HepG2 (cell line): ENCODE measurements around the gene RREB1. TPM values are rescaled to one million over a fixed set of nuclear protein-coding genes. Genes with fewer than 3 reads are reported as not detected.

Experiments
- ATF7 ChIP-seq, 2 experiments: fragments of 450-650 bp in 1 of 2; sonication (generic) in 1 of 2; formaldehyde crosslinking in 1 of 2; IDR thresholded peaks; 2 replicates each; pipeline versions ENCODE4 v1.4.0 to v1.6.1; 2016 to 2020; ENCODE audit warnings: antibody characterized with exemption in 1 of 2, mild to moderate bottlenecking in 1 of 2, missing genetic modification reagents in 1 of 2
- FOXK2 ChIP-seq: fragments of 450-650 bp; IDR thresholded peaks from 2 replicates; pipeline ENCODE4 v1.6.1; 2016
- FOXP4 ChIP-seq: sonication (generic); formaldehyde crosslinking; IDR thresholded peaks from 2 replicates; pipeline ENCODE4 v1.4.0; 2020; ENCODE audit warnings: missing genetic modification reagents
- GABPB1 ChIP-seq: IDR thresholded peaks from 2 replicates; pipeline ENCODE4 v1.6.1; 2016; ENCODE audit warnings: mild to moderate bottlenecking, missing genetic modification reagents, moderate library complexity, missing compliant biosample characterization
- HNF1B ChIP-seq: sonication (generic); formaldehyde crosslinking; IDR thresholded peaks from 2 replicates; pipeline ENCODE4 v1.5.1; 2020; ENCODE audit warnings: mild to moderate bottlenecking, moderate library complexity, missing genetic modification reagents
- NCOR1 ChIP-seq: fragments of 200-600 bp; sonication (generic); IDR thresholded peaks from 2 replicates; pipeline ENCODE4 v1.7.0; 2017; ENCODE audit warnings: antibody characterized with exemption, low read length, borderline replicate concordance
- NONO ChIP-seq, 2 experiments: fragments of 450-650 bp in 1 of 2; sonication (generic) in 1 of 2; formaldehyde crosslinking in 1 of 2; IDR thresholded peaks in 1 of 2; conservative IDR thresholded peaks in 1 of 2; 2 replicates each; pipeline versions ENCODE4 v1.6.1 to v1.8.0; 2017 to 2022; ENCODE audit warnings: mild to moderate bottlenecking in 1 of 2, missing genetic modification reagents in 1 of 2, moderate library complexity in 1 of 2
- RORA ChIP-seq: sonication (generic); formaldehyde crosslinking; IDR thresholded peaks from 2 replicates; pipeline ENCODE4 v1.5.0; 2020; ENCODE audit warnings: mild to moderate bottlenecking, missing genetic modification reagents, moderate library complexity
- TFAP4 ChIP-seq: sonication (generic); IDR thresholded peaks from 2 replicates; pipeline ENCODE4 v1.6.1; 2016; ENCODE audit warnings: low read depth, borderline replicate concordance
- TSC22D2 ChIP-seq: sonication (generic); formaldehyde crosslinking; IDR thresholded peaks from 2 replicates; pipeline ENCODE4 v1.5.1; 2020; ENCODE audit warnings: missing genetic modification reagents, mild to moderate bottlenecking, borderline replicate concordance
- ZC3H4 ChIP-seq: sonication (generic); formaldehyde crosslinking; IDR thresholded peaks from 2 replicates; pipeline ENCODE4 v1.4.0; 2020; ENCODE audit warnings: missing genetic modification reagents, borderline replicate concordance
- ZNF142 ChIP-seq: sonication (generic); formaldehyde crosslinking; IDR thresholded peaks from 2 replicates; pipeline ENCODE4 v1.4.0; 2020; ENCODE audit warnings: missing genetic modification reagents
- ZNF180 ChIP-seq: sonication (generic); formaldehyde crosslinking; IDR thresholded peaks from 2 replicates; pipeline ENCODE4 v1.4.0; 2020; ENCODE audit warnings: low read depth, missing genetic modification reagents, borderline replicate concordance
- ZNF264 ChIP-seq: sonication (generic); formaldehyde crosslinking; IDR thresholded peaks from 2 replicates; pipeline ENCODE4 v1.4.0; 2020; ENCODE audit warnings: missing genetic modification reagents
- ZNF33A ChIP-seq: sonication (generic); formaldehyde crosslinking; IDR thresholded peaks from 2 replicates; pipeline ENCODE4 v1.5.1; 2020; ENCODE audit warnings: missing genetic modification reagents, mild to moderate bottlenecking, moderate library complexity, borderline replicate concordance
- ZNF430 ChIP-seq: sonication (generic); formaldehyde crosslinking; IDR thresholded peaks from 2 replicates; pipeline ENCODE4 v1.9.0; 2021; ENCODE audit warnings: mild to moderate bottlenecking, missing genetic modification reagents
- ZNF788 ChIP-seq: sonication (generic); formaldehyde crosslinking; IDR thresholded peaks from 2 replicates; pipeline ENCODE4 v1.5.0; 2020; ENCODE audit warnings: mild to moderate bottlenecking, missing genetic modification reagents, borderline replicate concordance
- ZSCAN9 ChIP-seq: IDR thresholded peaks from 2 replicates; pipeline ENCODE4 v1.6.1; 2016; ENCODE audit warnings: borderline replicate concordance
- polyA plus RNA-seq, 8 experiments: library from polyadenylated mRNA; depleted of rRNA in 3 of 8; stranded (reverse) in 7 of 8; unstranded in 1 of 8; fragments of >200 nt; fragmentation: Illumina TruSeq in 4 of 8; extraction: Trizol in 4 of 8; gene quantifications; 2 replicates each; pipeline versions ENCODE4 v1.2.1 to v1.2.3, GENCODE V29; 2011 to 2016; ENCODE audit warnings: low read depth in 4 of 8, missing spikeins in 1 of 8, mixed read lengths in 1 of 8; ENCODE audit not compliant: insufficient read depth in 1 of 8
- total RNA-seq, 5 experiments: library from RNA; depleted of rRNA; stranded (reverse); fragments of >200 nt; fragmentation: Illumina TruSeq; extraction: Trizol; gene quantifications; 2 replicates each; pipeline ENCODE4 v1.2.3, GENCODE V29; 2016; ENCODE audit warnings: low read depth in 1 of 5

RREB1 gene
- total and polyA plus RNA-seq, 2 of the 13 experiments (the other 11 are each of a cell fraction or from before 2014, with no cell fraction given) = 6.1 to 23.2 TPM

- TF ChIP-seq ZC3H4 (CRISPR knock-in tag) = no peak
- TF ChIP-seq ZNF788 (CRISPR knock-in tag) = peak; percentile 69; the same call in 1 of the 2 replicates
- TF ChIP-seq FOXK2 = peak; percentile 19; the same call in 1 of the 2 replicates
- TF ChIP-seq RORA (CRISPR knock-in tag) = no peak
- no peak for TF ChIP-seq GABPB1
- TF ChIP-seq ZNF180 (CRISPR knock-in tag) = no peak
- no peak for TF ChIP-seq TSC22D2 (CRISPR knock-in tag)
- TF ChIP-seq TFAP4 = peak; percentile 85; the same call in 1 of the 2 replicates
- no peak for TF ChIP-seq NONO (IDR thresholded peaks at IDR 0.05)
- TF ChIP-seq NONO (CRISPR knock-in tag; conservative IDR thresholded peaks at IDR 0.05) = peak; percentile 65
- TF ChIP-seq ZNF430 = no peak
- TF ChIP-seq ZNF33A (CRISPR knock-in tag) = no peak
- TF ChIP-seq NCOR1 = peak; percentile 67
- TF ChIP-seq ATF7 (IDR thresholded peaks at IDR 0.05) = no peak
- TF ChIP-seq ATF7 (CRISPR knock-in tag; IDR thresholded peaks at IDR 0.05) = no peak
- TF ChIP-seq FOXP4 (CRISPR knock-in tag) = peak; percentile 65
- TF ChIP-seq ZSCAN9 = no peak
- TF ChIP-seq ZNF142 = no peak
- TF ChIP-seq ZNF264 (CRISPR knock-in tag) = peak; percentile 80
- TF ChIP-seq HNF1B (CRISPR knock-in tag) = peak; percentile 85; the same call in 1 of the 2 replicates
These were observed 162.8 kb downstream of the RREB1 start (continued) for GRCh38 chr6:7270320-7271204.
